GM12872 (cell line): ENCODE measurements around the gene FBXL17.

Experiments used
- TF ChIP-seq, protein P1 (sequence below): IDR thresholded peaks from 3 replicates; pipeline ENCODE4 v1.5.1; 2011; ENCODE audit warnings: low read depth, mild to moderate bottlenecking, low read length, moderate library complexity; ENCODE audit not compliant: insufficient read depth

FBXL17 gene

DNA sequence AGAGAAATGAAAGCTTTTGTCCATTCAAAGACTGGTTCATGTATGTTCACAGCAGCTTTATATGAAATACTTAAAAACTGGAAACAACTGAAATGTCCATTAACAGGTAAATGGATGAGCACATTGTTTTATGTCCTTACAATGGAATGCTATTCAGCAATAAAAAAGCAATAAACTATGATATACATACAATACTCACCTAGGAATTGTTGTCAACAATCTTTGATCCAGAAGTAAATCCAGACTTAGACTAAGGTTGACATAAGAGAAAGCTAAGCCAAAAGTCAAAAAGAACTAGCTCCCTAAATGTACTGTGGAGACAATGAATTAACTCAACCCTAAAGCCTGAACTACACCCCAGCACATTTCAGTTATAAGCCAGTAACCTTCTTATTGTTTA is 54.9 kb downstream of the FBXL17 start:
- TF ChIP-seq, protein P1, sequence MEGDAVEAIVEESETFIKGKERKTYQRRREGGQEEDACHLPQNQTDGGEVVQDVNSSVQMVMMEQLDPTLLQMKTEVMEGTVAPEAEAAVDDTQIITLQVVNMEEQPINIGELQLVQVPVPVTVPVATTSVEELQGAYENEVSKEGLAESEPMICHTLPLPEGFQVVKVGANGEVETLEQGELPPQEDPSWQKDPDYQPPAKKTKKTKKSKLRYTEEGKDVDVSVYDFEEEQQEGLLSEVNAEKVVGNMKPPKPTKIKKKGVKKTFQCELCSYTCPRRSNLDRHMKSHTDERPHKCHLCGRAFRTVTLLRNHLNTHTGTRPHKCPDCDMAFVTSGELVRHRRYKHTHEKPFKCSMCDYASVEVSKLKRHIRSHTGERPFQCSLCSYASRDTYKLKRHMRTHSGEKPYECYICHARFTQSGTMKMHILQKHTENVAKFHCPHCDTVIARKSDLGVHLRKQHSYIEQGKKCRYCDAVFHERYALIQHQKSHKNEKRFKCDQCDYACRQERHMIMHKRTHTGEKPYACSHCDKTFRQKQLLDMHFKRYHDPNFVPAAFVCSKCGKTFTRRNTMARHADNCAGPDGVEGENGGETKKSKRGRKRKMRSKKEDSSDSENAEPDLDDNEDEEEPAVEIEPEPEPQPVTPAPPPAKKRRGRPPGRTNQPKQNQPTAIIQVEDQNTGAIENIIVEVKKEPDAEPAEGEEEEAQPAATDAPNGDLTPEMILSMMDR, result no peak

DNA sequence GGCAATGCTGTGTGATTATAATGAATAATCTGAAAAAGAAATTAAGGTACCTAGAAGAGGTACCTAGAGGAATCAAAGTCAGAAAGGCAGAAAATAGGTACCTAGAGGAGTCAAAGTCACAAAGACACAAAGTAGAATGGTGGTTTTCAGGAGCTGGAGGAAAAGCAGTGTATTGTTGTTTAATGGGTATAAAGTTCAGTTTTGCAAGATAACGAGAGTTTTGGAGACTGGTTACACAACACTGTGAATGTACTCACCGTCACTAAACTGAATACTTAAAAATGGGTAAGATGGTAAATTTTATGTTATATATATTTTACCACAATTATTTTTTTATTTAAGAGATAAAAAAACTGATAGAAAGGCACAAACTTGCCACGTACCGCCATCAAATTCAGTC is 57.0 kb downstream of the FBXL17 start:
- TF ChIP-seq, protein P1, result no peak

DNA sequence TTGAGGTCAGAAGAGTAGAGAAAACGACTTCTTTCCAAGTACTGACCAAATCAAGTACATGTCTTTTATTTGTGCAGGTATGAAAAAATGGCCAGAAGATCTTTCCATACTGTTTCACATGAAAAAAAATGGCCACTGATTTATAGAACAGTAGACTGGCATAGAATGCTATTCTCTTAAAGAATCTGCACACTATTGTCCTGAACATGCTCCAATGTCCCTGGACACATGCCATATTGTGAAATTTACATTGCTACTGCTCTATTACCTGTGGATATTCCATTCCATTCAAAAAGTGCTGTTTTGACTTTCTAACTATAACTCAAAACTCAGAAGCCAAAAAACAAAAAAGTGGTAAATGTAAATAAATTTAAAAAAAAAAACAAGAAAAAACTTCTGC is 60.6 kb downstream of the FBXL17 start:
- TF ChIP-seq, protein P1, result no peak

DNA sequence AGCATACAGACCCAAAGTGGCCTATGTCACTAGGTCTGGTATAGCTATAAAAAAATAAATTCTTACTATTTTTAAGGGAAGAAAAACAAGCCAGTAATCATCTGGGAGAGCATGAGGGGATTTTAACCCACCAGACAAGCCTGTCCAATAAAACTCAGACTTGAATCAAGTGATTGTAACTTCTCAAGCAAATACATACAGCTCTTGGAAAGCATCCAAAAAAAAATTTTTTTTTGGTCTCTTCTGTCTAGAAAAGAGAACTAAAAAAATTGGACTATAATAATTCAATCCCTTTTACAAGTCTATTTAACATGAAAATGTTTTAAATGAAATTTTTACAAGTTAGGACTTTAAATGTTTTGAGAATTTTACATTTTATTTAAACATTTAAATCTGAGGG is 61.7 kb downstream of the FBXL17 start:
- TF ChIP-seq, protein P1, result no peak

DNA sequence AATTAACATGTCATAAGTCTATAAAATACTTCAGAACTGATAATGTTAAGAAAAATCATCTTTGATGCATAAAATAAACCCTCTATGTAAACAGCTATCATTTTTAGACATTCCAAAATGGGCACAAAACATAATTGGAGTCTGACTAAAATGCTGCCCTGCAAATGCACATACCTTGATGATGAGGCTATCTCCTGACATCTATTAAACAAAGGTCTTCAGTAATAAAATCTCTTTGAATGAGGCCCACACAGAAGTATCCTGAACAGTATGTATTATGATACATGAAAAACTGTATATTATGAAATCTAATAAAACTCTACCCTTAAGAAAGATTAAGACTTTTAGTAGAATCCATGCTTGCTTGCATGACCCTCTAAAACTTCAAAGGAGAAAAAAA is 66.1 kb downstream of the FBXL17 start:
- TF ChIP-seq, protein P1, result no peak

DNA sequence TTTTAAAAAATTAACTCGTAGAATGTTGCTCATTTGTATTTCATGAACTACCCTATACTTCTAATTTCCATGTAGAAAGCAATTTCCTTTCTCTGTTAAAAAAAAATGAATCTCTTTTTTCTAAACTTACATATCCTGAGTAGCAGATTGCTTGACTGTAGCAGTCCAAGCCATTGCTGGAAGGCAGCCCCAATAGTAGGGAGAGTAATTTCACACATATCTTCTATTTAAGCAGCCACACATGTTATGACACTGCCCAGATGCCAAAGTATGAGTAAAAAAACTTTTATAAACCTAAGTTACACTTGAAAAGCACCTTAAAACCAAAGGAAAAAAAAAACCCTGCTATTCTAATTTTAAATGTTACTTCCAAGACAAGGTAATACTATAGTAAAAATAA is 69.6 kb downstream of the FBXL17 start:
- TF ChIP-seq, protein P1, result no peak

DNA sequence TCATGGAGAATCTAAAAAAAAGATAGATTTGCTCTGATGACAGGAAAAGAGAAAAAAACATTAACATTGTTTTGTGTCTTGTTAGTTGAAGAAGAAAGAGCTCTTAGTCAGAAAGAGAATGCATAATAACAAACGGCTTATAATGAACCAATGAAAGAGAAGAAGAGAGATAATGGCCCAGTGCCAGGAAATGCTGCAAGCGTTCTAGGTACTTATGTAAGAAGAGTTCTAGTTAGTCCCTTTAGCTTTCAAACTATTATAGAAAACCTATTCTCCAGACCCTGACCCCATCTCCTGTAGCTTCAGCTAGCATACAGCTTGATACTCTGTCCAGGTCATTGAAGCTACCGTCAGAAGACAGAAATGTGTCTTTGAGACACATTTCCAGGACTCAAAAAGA is 70.2 kb downstream of the FBXL17 start:
- TF ChIP-seq, protein P1, result no peak

DNA sequence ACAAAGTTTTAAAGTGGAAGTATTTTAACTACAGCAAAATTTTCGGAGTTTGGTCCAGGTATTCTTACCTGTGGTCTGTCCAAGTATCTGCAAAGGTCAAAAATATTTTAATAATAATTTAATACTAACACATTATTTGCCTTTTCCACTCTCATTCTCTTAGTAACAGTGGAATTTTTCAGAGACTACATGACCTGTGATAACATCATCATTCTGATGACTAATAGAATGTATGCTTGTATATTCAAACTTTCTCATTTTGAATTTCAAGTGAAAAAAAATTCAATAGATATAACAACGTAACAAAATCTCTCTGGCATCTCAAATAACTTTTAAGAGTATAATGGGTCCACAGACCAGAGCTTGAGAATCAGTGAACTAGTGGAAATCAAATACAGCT is 78.3 kb downstream of the FBXL17 start:
- TF ChIP-seq, protein P1, result no peak
